Hypothalamus (tissue), 51 donors: ENCODE data around the gene PHETA1.
"Not testable (repeated sequence)": the region's sequence is repeated elsewhere in the genome, so short reads cannot be mapped to it uniquely, and the experiment has no call there.

ENCODE experiments used
- DNase-seq, 51 donors: peaks; one replicate each; lab custom pipeline; 2025; lab: John Stamatoyannopoulos, UW

Gene PHETA1

GRCh38 chr12:111406474-111407376, 37.8 kb upstream of the PHETA1 start:
- peak in 19 of 51 donors; percentile 15 to 68 (median 29) for DNase-seq

GRCh38 chr12:111405859-111406473, 37.1 kb upstream of the PHETA1 start, which contains the start of gene SH2B3:
TSS of gene SH2B3 (plus strand) at chr12:111405923. CDS start at chr12:111418146, 12,223 bp downstream.
- DNase-seq = no peak

- peak; percentile 29 to 98 (median 86) for DNase-seq
Observed at GRCh38 chr12:111405149-111405858, 36.4 kb upstream of the PHETA1 start.

- DNase-seq = peak in 1 of 51 donors; percentile 14
Observed at GRCh38 chr12:111404362-111405148, 35.7 kb upstream of the PHETA1 start.

- DNase-seq = not testable (repeated sequence)
Observed at GRCh38 chr12:111402490-111402824, 33.6 kb upstream of the PHETA1 start.

- no peak for DNase-seq
Observed at GRCh38 chr12:111401167-111401605, 32.3 kb upstream of the PHETA1 start.

- not testable (repeated sequence) for DNase-seq
Observed at GRCh38 chr12:111399741-111400404, 31.0 kb upstream of the PHETA1 start.

GRCh38 chr12:111398530-111398929, 29.6 kb upstream of the PHETA1 start:
- peak in 2 of 51 donors; percentile 6 to 23 for DNase-seq

GRCh38 chr12:111396726-111397445, 28.0 kb upstream of the PHETA1 start:
- peak in 50 of 51 donors; percentile 27 to 93 (median 72) for DNase-seq

GRCh38 chr12:111396271-111396670, 27.4 kb upstream of the PHETA1 start:
- not testable (repeated sequence) for DNase-seq

- DNase-seq = no peak
Observed at GRCh38 chr12:111395336-111396187, 26.7 kb upstream of the PHETA1 start.

- no peak for DNase-seq
Observed at GRCh38 chr12:111394480-111394879, 25.6 kb upstream of the PHETA1 start.

- peak in 3 of 51 donors; percentile 13 to 15 (median 15) for DNase-seq
Observed at GRCh38 chr12:111393700-111394300, 24.9 kb upstream of the PHETA1 start.

- no peak for DNase-seq
Observed at GRCh38 chr12:111390910-111391309, 22.0 kb upstream of the PHETA1 start.

GRCh38 chr12:111389635-111390034, 20.7 kb upstream of the PHETA1 start:
- DNase-seq = no peak

GRCh38 chr12:111387747-111388323, 18.9 kb upstream of the PHETA1 start:
- DNase-seq = no peak

- no peak for DNase-seq
Observed at GRCh38 chr12:111386885-111387284, 18.0 kb upstream of the PHETA1 start.
